CD4-positive, alpha-beta T cell treated with Interleukin-12 subunit alpha and Interleukin-12 subunit beta, for 1 hour (primary cell): ENCODE measurements around the gene ZNF319.

Experiments used
- DNase-seq: peaks from one replicate; pipeline ENCODE4 v3.0.0-alpha.2; 2020

Gene ZNF319

DNA sequence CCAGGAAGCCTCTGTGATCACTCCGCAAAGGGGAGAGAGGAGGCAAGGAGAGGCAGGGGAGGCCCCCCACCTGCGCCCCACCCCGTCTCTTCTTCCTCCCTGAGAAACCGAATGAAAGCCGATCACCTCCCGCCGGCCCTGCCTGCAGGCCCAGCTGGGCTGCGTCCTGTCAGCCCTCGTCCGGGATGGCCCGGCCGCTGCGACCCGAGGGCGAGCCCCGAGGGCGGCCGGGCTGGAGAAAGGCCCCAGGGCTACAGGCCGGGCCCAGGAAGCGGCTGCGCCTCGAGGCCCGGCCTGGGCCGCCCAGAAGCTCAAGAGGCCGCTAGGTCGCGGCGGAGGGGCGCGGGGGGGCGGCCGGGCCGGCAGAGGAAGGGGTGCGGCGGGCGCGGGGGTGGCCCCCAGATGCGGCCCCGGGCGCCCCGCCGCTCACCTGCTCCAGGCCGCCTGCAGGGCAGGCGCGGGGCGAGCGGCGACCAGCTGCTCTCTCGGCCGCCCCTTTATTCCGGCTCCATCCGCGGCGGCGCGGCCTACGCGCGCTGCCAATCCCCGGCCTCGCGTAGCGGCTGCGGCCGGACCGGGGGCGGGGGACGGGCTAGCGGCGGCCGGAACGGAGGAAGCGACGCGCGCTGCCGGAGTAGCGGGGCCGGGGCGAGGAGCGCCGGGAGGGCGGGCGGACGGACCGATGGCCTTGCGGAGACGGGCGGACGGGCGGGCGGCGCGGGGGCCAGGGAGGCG, at the start of gene ZNF319:
TSS of gene ZNF319 (minus strand) at position 702 of the 735 bp plus-strand sequence. CDS start 2,407 bp downstream, outside the sequence.
- no peak for DNase-seq

GRCh38 chr16:58049232-58050185, 49.0 kb upstream of the ZNF319 start:
- DNase-seq: no peak

GRCh38 chr16:58048494-58049231, 48.2 kb upstream of the ZNF319 start:
- no peak for DNase-seq

- DNase-seq: no peak
Measured at GRCh38 chr16:58047557-58048348, 47.3 kb upstream of the ZNF319 start.

- no peak for DNase-seq
Measured at GRCh38 chr16:58046936-58047335, 46.5 kb upstream of the ZNF319 start.

DNA sequence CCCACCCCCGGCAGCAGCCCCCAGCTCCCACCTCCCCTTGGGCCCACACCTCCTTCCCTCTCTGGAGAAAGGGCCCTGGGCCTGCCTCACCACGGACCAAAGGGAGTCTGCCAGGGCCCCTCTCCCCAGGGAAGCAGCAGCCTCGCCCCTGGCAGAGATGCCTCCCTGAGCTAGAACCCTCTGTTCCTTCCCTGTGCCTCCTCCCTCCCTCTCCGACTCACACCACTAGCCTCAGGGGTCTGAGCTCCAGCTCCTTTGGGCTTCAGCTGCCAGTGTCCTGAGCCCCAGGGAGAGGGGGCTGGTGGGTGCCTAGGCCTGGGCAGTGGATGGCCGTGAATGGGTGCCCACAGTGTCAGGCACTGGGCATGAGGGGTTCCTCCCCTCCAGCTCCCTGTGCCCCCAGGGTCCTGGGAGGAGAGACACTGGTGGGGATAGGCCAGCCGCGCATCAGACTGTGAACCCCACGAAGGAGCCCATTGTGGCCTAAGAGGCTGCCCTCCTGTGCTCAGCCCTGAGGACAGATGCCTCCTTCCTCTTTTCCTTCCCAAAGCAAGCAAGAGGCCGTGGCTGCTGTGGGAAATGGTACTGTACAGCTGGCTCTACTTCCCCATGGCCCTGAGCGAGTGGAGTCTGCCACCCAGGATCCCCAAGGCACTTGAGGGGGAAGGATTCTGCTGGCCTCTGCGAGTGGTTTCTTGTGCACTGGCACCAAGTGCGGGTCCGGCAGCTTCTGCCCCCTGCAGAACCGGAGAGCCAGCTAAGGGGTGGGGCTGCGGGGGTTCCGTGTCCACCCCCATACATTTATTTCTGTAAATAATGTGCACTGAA, 45.8 kb upstream of the ZNF319 start:
- DNase-seq: no peak

GRCh38 chr16:58045096-58045495, 44.6 kb upstream of the ZNF319 start:
- DNase-seq: no peak

GRCh38 chr16:58044266-58045019, 44.0 kb upstream of the ZNF319 start:
- no peak for DNase-seq

DNA sequence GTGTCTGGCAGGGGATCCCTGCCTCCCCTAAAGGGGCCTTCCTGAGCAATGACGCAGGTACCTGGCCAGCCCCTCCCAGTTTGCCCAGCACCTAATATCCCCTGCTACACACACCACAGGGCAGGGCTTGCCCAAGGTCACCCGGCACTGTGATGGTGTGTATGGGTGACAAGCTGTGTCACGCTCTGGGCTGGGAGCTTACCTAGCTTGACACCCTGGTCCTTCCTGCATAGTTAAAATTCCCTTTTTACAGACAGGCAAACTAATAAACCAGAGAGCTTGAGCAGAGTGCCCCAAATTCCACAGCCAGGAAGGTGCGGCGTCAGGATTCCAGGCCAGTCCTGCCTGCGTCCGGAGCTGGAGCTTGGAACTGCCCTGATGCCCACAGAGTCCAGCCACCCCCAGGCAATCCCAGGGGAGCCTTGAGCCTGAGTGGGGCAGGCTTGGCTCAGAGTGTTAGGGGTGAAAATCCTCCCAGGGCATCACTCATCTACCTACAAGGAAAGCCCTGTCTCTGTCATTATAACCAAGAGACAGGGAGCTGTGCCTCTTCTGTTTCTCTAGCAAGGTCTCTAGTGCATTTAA, 43.2 kb upstream of the ZNF319 start:
- DNase-seq: no peak

DNA sequence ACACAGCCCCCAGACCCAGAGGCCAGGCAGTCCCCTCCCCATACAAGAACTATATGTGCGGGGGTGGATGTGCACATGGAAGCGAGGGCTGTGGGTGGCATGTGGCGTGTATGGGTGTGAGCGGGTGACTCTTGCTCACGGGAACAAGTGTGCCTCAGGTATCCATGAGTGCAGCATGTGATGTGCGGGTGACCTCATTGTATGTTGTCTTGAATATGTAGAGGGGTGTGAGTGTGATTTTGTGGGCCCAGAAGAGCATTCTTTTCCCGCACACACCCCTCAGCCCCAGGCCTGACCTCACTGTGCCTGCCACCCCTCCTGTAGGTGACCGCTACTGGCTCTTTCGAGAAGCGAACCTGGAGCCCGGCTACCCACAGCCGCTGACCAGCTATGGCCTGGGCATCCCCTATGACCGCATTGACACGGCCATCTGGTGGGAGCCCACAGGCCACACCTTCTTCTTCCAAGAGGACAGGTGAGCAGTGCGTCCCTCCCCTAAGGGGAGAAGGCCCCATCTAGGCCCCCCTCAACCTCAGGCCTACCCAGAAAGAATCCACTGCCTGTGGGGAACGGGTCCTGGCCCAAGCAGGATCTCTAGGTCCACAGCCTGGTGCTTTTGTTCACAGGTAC, 42.5 kb upstream of the ZNF319 start:
- no peak for DNase-seq

DNA sequence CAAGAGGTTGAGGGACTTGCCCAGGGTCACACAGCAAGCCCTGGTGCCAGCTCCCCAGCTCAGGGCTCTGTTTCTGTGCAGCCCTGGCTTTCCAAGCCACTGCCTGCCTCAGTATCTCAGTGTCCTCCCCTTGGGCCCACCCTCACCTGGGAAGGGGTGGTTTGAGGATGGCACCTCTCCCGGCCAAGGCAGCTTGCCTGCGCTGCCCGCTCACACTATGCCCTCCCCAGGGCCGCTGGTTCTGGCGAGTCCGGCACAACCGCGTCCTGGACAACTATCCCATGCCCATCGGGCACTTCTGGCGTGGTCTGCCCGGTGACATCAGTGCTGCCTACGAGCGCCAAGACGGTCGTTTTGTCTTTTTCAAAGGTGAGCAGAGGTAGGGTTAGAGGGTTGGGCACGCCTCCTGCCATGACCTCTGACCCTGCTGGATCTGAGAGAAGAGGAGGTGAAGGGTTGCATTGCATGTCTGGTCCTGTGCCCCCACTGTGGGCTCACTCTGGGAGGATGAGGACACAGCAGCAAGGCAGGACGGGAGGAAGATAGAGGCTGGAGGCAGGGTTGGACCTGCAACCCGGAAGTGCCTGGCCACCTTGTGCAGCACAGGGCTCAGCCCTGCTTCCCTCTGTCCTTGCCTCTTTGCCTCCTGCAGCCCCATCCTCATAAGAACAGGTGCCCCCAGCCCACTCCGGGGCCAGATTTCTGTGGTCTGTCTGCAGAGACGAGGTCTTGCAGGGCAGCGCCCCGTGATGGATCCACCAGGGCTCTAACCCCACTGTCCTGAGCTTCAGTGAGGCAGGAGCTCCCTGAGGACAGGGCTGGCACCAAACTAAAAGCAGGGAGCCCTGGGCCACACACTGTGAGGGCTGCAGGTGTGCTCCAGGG, 41.8 kb upstream of the ZNF319 start:
- DNase-seq: no peak

- no peak for DNase-seq
Measured at GRCh38 chr16:58041628-58041955, 41.1 kb upstream of the ZNF319 start.

DNA sequence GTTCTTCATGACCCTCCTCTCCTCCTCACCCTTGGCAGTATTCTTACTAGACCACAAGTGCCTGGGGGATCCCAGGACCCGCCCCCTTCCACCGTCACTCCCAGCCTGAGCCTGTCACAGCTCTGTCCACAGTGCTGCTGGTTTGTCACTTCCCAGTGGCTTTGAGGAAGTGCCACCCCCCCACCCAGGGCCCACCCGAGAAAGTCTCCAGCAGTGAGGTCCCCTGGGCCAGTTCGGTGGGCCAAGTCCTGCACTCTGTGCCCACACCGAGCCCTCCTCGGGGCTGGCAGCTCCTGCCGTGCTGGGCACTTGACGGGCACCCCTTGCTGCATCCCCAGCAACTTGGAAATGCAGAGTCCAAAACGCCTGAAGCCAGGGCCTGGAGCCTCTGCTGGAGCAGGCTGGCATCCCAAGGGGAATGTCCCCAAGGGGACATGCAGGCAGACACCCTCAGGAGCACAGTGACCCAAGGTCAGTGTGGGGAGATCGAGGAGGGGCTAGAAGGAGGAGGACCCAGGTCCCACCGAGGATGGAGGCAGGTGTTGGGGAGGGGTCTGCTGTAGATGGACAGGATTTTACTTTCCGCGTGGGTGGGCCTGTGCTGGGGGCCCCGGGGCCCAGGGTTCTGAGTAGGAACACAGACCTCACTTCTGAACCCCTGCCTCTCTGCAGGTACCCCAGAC, 40.6 kb upstream of the ZNF319 start:
- no peak for DNase-seq

DNA sequence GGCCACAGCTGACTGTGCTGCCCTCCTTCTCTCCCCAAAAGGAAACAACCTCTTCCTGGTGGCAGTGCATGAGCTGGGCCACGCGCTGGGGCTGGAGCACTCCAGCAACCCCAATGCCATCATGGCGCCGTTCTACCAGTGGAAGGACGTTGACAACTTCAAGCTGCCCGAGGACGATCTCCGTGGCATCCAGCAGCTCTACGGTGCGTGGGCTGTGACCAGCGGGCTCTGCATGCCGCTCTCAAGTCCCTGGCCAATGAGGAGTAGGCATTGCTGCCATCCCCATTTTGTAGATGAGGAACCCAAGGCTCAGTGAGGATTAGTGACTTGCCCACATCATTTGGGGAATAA, 40.0 kb upstream of the ZNF319 start:
- no peak for DNase-seq

- no peak for DNase-seq
Measured at GRCh38 chr16:58039829-58040495, 39.5 kb upstream of the ZNF319 start.

DNA sequence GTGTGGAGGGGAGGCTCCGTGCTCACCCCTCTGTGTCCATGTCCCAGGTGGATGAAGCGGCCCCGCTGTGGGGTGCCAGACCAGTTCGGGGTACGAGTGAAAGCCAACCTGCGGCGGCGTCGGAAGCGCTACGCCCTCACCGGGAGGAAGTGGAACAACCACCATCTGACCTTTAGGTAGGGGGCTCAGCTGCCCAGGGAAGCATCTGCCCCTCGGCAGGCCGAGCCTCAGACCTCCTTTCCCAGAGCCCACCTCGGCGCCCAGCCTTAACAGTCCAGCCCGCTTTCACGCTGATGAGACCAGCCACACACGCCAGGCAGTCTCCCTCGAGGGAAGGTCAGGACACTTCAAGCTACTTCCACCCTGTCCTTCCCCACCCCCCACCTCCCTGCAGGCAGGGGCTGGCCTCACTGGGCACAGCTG, 37.8 kb upstream of the ZNF319 start:
- no peak for DNase-seq

GRCh38 chr16:58037365-58038057, 37.0 kb upstream of the ZNF319 start:
- no peak for DNase-seq
